Spleen (tissue), 11 donors: ENCODE measurements around the gene SAG. TPM values are rescaled to one million over a fixed set of nuclear protein-coding genes. Genes with fewer than 3 reads are reported as not detected.
A peak's percentile ranks its signal among the peaks of the same experiment; 100 is the strongest.

ENCODE experiments used
- DNase-seq: peaks from one replicate; pipeline ENCODE4 v3.0.0-alpha.2; 2020
- H3K27ac ChIP-seq, 8 donors: fragments of 200-600 bp; sonication (generic) in 7 of 8; 1 replicate in 4 of 8; 2 replicates in 4 of 8; pipeline versions ENCODE4 v1.5.0 to v1.8.0; 2016 to 2021; ENCODE audit warnings: inconsistent platforms in 4 of 8, mild to moderate bottlenecking in 4 of 8, moderate library complexity in 1 of 8
- H3K27me3 ChIP-seq, 7 donors: fragments of 200-600 bp; sonication (generic) in 6 of 7; replicated peaks in 1 of 7; 1 replicate in 4 of 7; 2 replicates in 3 of 7; pipeline versions ENCODE4 v1.5.0 to v1.8.0; 2016 to 2021; ENCODE audit warnings: inconsistent platforms in 3 of 7, mild to moderate bottlenecking in 1 of 7
- H3K36me3 ChIP-seq, 6 donors: fragments of 200-600 bp; sonication (generic) in 5 of 6; 1 replicate in 4 of 6; 2 replicates in 2 of 6; pipeline versions ENCODE4 v1.5.0 to v1.8.0; 2016 to 2021; ENCODE audit warnings: inconsistent platforms in 2 of 6
- H3K4me1 ChIP-seq, 6 donors: fragments of 200-600 bp; sonication (generic) in 5 of 6; 1 replicate in 3 of 6; 2 replicates in 3 of 6; pipeline versions ENCODE4 v1.5.0 to v1.8.0; 2016 to 2021; ENCODE audit warnings: inconsistent platforms in 3 of 6
- H3K4me3 ChIP-seq, 8 donors: fragments of 200-600 bp; sonication (generic) in 7 of 8; 1 replicate in 4 of 8; 2 replicates in 4 of 8; pipeline versions ENCODE4 v1.5.0 to v1.8.0; 2016 to 2021; ENCODE audit warnings: inconsistent platforms in 4 of 8, mild to moderate bottlenecking in 4 of 8, moderate library complexity in 2 of 8
- H3K9me3 ChIP-seq, 8 donors: fragments of 200-600 bp; sonication (generic) in 7 of 8; 1 replicate in 4 of 8; 2 replicates in 4 of 8; pipeline versions ENCODE4 v1.5.0 to v1.8.0; 2016 to 2021; ENCODE audit warnings: inconsistent platforms in 4 of 8
- POLR2A ChIP-seq, 3 donors: fragments of 450-650 bp; IDR thresholded peaks; one replicate each; pipeline ENCODE4 v1.5.1; 2017; ENCODE audit warnings: antibody characterized with exemption in 3 of 3, mild to moderate bottlenecking in 1 of 3
- POLR2AphosphoS5 ChIP-seq, 3 donors: sonication (generic); formaldehyde crosslinking; IDR thresholded peaks; one replicate each; pipeline ENCODE4 v1.5.1; 2017; ENCODE audit warnings: antibody characterized with exemption in 3 of 3
- WGBS, 5 donors: extraction: QIAGEN DNeasy Blood & Tissue Kit in 3 of 5; methylation state at CpG; one replicate each; pipeline versions ENCODE4 v1.1.5 to v1.1.7; 2013 to 2018; 5-methylcytosine and 5-hydroxymethylcytosine counted together
- intact Hi-C: fragments of 100-400 bp; cut with DNase I; formaldehyde crosslinking; loops from one replicate; pipeline ENCODE4 v1.15.0; 2023; ENCODE audit warnings: low total_unique reads
- polyA plus RNA-seq, 3 donors: library from polyadenylated mRNA; stranded (reverse); fragments of 200-250 nt; gene quantifications; one replicate each; pipeline ENCODE4 v1.2.1, GENCODE V29; 2013
- total RNA-seq, 7 donors: library from RNA; depleted of rRNA in 3 of 7; stranded (reverse); fragments of >200 nt in 3 of 7; fragmentation: NEBNext Ultra II Directional in 4 of 7; extraction: Animal tissue kit (Norgen Biotek cat#: 25700) in 4 of 7; gene quantifications; one replicate each; pipeline versions ENCODE4 v1.1.0 to v1.2.1, GENCODE V29; 2016 to 2021
- TF ChIP-seq, protein P1 (sequence below), 11 experiments: fragments of 200-600 bp in 7 of 11; fragments of 450-650 bp in 4 of 11; sonication (generic) in 4 of 11; IDR thresholded peaks in 8 of 11; conservative IDR thresholded peaks in 3 of 11; 1 replicate in 7 of 11; 2 replicates in 4 of 11; pipeline versions ENCODE4 v1.4.0 to v1.8.0; 2016 to 2021; ENCODE audit warnings: antibody characterized with exemption in 11 of 11, inconsistent platforms in 4 of 11, mild to moderate bottlenecking in 1 of 11
- donor health status: healthy with polysubstance abuse.
- donor health status: DM: no; HTN: no; CAD: no; lungs with moderate emphysema.
- donor health status: DM: no; HTN: no; CAD: no.
- donor health status: Bipolar disorder and iron deficiency.
- donor health status: healthy.
- donor health status: DM: no; HTN: no; CAD: no.
- donor health status: DM: yes; HTN: yes; CAD: no.

SAG gene
- total and polyA plus RNA-seq, 10 donors: 0.09 to 0.20 TPM; not detected in 8

- no peak for DNase-seq
- no peaks in the 10 kb centered on the region for H3K36me3 ChIP-seq
- TF ChIP-seq POLR2A (IDR thresholded peaks at IDR 0.05) (no peak), POLR2AphosphoS5 (IDR thresholded peaks at IDR 0.05) (no peak)
- TF ChIP-seq, protein P1, sequence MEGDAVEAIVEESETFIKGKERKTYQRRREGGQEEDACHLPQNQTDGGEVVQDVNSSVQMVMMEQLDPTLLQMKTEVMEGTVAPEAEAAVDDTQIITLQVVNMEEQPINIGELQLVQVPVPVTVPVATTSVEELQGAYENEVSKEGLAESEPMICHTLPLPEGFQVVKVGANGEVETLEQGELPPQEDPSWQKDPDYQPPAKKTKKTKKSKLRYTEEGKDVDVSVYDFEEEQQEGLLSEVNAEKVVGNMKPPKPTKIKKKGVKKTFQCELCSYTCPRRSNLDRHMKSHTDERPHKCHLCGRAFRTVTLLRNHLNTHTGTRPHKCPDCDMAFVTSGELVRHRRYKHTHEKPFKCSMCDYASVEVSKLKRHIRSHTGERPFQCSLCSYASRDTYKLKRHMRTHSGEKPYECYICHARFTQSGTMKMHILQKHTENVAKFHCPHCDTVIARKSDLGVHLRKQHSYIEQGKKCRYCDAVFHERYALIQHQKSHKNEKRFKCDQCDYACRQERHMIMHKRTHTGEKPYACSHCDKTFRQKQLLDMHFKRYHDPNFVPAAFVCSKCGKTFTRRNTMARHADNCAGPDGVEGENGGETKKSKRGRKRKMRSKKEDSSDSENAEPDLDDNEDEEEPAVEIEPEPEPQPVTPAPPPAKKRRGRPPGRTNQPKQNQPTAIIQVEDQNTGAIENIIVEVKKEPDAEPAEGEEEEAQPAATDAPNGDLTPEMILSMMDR (IDR thresholded peaks at IDR 0.05 in 8 of 11, conservative IDR thresholded peaks at IDR 0.05 in 3 of 11): no peak
- H3K4me3 ChIP-seq: no peak overlapping the region
- H3K9me3 ChIP-seq: no peaks in the 10 kb centered on the region
- intact Hi-C loops: no loop called here
- 75 to 84% (median 78%) methylated on average over 3 of the region's 3 CpGs for WGBS, 5 donors
- H3K27ac ChIP-seq: peak overlapping the region in 2 of 8 donors; percentile 18 to 33
- peaks cover 0 to 54% (median 17%) of the 10 kb centered on the region in 6 donors for H3K4me1 ChIP-seq
- no peaks in the 10 kb centered on the region for H3K27me3 ChIP-seq
Observed at GRCh38 chr2:233338812-233339368, 31.3 kb downstream of the SAG start.

- Histone ChIP-seq H3K27me3 (no peaks in the 10 kb centered on the region), H3K27ac (peak overlapping the region in 2 of 8 donors; percentile 18 to 33), H3K4me1 (peaks cover 0 to 49% (median 13%) of the 10 kb centered on the region in 6 donors), H3K36me3 (no peaks in the 10 kb centered on the region), H3K4me3 (no peak overlapping the region), H3K9me3 (no peaks in the 10 kb centered on the region)
- no peak for TF ChIP-seq POLR2AphosphoS5 (IDR thresholded peaks at IDR 0.05)
- TF ChIP-seq, protein P1 (IDR thresholded peaks at IDR 0.05 in 8 of 11, conservative IDR thresholded peaks at IDR 0.05 in 3 of 11): no peak
- TF ChIP-seq POLR2A (IDR thresholded peaks at IDR 0.05): no peak
- no peak for DNase-seq
- intact Hi-C loops: no loop called here
- 43 to 61% (median 47%) methylated on average over 3 of the region's 3 CpGs for WGBS, 5 donors
Observed at GRCh38 chr2:233339427-233339826, 31.8 kb downstream of the SAG start.

GRCh38 chr2:233341296-233341695, 33.7 kb downstream of the SAG start:
- intact Hi-C loops: no loop called here
- WGBS, 5 donors: 94 to 98% (median 95%) methylated on average over 3 of the region's 3 CpGs

DNA sequence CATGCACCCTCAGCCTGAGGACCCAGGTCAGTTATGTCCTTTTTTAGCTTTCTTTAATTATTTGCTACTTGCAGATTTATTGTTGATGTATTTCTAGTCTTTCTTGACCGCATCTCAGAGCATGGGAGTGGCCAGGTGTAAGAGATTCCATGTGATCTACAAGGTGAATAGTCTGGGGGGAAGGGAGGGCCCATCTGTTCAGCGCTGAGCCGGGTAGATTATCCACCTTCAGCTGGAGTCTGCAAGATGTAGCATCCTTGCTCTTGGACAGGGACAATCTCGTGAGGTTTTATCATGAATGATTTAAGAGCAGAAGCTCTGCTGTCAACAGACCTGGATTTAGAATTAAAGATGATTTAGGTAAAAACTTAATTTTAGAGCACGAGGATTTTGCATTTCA, 34.7 kb downstream of the SAG start:
- Histone ChIP-seq H3K27ac (no peak overlapping the region), H3K4me3 (no peak overlapping the region), H3K9me3 (no peaks in the 10 kb centered on the region), H3K36me3 (no peaks in the 10 kb centered on the region), H3K27me3 (no peaks in the 10 kb centered on the region), H3K4me1 (peaks cover 0 to 37% (median 11%) of the 10 kb centered on the region in 6 donors)
- intact Hi-C loops: no loop called here
- 83 to 95% (median 91%) methylated on average over 5 of the region's 5 CpGs for WGBS, 5 donors
- no peak for DNase-seq
- no peak for TF ChIP-seq POLR2AphosphoS5 (IDR thresholded peaks at IDR 0.05)
- TF ChIP-seq, protein P1 (IDR thresholded peaks at IDR 0.05 in 8 of 11, conservative IDR thresholded peaks at IDR 0.05 in 3 of 11): no peak

More at GRCh38 chr2:233341296-233341695, 33.7 kb downstream of the SAG start:
- Histone ChIP-seq H3K4me1 (peaks cover 0 to 37% (median 11%) of the 10 kb centered on the region in 6 donors), H3K27ac (no peak overlapping the region), H3K9me3 (no peaks in the 10 kb centered on the region), H3K4me3 (no peak overlapping the region), H3K36me3 (no peaks in the 10 kb centered on the region), H3K27me3 (no peaks in the 10 kb centered on the region)
- no peak for TF ChIP-seq POLR2A (IDR thresholded peaks at IDR 0.05)
- TF ChIP-seq POLR2AphosphoS5 (IDR thresholded peaks at IDR 0.05): no peak
- TF ChIP-seq, protein P1 (IDR thresholded peaks at IDR 0.05 in 8 of 11, conservative IDR thresholded peaks at IDR 0.05 in 3 of 11): no peak
- no peak for DNase-seq
